Measurements from ENCODE around the gene MED8.
"Not testable (repeated sequence)": the region's sequence is repeated elsewhere in the genome, so short reads cannot be mapped to it uniquely, and the experiment has no call there.

MED8 gene

DNA sequence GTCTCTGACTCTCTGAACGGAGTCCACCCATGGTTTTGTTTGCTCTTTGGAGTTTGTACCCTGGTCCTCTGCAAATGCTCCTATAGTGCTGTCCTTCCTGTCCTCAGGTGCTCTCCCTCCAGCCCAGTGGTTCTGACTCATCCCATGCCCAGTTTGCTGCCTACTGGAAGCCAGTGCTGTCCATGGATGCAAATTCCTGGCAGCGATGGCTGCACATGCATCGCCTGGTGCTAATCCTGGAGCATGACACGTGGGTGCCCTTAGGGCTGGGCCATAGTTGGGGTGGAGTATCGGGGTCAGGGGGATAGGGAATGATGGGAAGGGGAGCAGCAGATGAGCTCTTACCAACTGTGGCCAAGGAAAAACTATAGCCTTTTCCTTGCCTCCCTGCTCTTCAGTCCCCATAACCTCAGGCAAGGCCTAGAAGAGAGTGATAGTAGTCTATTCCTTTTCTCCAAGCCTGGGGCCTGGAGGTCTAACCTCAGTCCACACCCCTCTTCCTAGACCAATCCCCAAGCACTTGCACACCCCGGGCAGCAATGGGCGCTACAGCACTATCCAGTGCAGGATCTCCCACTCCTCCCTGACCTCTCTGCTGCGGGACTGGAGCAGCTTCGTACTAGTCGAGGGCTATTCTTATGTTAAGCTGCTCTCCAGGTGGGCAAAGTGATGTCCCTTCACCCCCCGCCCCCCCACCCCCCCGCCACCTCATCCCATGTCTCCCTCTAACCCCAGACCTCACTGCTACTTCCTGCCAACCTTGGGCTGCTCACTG is 32.6 kb upstream of the MED8 start:
- no peak for DNase-seq

DNA sequence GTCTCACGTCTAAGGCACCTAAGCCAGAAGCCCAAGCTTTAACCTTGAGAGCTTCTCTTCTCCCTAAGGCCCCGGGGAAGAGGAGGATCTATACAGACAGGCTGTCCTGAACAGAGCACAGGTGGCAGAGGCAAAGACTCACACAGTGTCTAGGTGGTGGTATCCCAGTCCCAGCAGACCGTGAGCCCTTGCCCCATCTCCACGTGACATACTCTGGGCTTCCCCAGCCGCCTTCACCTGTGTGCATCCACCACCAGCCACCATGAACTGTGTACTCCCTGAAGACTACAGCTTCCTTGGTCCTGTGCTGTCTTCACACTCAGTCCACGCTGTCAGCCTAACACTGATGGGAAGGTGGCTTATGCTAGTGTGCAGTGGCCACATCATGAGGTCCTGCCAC is 31.8 kb upstream of the MED8 start:
- DNase-seq: no peak

- no peak for DNase-seq
These were observed 31.3 kb upstream of the MED8 start for GRCh38 chr1:43420874-43421273.

- no peak for DNase-seq
These were observed 30.2 kb upstream of the MED8 start for GRCh38 chr1:43419627-43420425.

GRCh38 chr1:43418858-43419257 is 29.3 kb upstream of the MED8 start:
- no peak for DNase-seq

- no peak for DNase-seq
These were observed 26.3 kb upstream of the MED8 start for GRCh38 chr1:43415901-43416300.

DNA sequence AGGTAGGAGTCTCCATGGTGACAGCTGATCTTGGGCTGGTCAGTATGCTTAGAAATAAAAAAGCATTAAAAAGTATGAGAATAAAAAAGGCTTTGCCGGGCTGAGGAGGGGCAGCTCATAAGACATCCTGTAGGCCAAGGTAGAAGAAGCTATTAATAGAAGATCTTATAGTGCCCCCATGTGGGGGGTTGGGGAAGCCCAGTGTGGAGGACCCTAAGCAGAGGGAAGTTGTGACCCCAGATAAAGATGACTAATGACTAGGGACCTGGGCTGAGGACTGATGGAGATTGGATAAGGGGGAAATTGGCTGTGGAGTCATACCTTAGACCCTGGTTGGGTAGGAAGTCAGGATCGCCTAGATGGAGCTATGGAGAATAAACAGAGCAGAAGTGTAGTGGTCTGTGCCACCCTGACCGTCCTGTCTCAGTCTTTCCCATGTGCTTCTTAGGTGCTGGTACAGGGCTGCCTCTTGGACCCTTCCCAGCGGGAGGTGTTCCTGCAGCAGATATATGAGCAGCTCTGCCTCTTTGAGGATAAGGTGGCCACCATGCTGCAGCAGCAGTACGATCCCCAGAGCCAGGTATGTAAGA is 25.1 kb upstream of the MED8 start:
- peak; percentile 56 for DNase-seq

- not testable (repeated sequence) for DNase-seq
These were observed 23.8 kb upstream of the MED8 start for GRCh38 chr1:43413426-43413825.

DNA sequence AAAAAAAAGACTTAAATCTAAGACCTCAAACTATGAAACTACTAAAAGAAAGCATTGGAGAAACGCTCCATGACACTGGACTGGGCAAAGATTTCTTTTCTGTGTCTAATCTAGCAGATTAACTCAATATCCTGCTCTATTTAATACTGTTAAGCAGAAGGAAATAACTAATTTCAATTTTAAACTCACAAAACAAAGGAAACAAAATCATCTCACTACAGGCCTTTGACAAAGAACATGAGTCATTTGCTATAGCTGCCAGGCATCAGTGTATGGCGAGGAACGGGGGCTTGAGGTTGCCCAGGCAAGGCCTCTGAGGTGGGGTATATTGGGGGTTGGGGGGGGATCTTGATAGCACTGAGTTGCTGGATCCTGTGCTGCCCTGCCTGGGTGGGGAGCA is 21.0 kb upstream of the MED8 start:
- no peak for DNase-seq

GRCh38 chr1:43405876-43406234 is 16.3 kb upstream of the MED8 start:
- no peak for DNase-seq

DNA sequence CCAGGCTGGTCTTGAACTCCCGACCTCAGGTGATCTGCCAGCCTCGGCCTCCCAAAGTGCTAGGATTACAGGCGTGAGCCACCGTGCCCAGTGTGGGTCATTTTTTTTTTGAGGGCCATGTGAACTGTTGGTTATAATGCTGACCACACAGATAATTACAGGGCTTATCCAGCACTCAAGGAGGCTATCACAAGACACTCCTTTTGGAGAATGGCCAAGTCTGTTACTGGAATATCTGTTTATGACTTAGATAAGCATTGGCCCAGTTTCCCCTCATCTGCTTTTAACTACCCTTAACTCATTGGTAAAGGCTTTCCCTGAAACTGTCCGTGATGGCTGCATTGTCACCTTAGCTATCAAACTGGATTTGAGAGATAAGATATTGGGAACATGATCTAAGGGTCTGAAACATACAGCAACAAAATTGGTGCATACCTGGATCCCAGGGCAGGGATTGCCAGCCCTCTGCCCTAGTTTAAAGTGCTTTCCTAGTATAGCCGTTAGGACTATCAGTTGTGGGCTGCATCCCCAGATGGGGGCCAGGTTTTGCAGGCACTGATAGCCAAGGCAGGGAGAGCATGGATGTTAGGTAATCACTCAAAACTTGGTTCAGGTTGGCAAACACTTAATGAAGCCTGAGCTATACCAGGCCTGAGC is 15.7 kb upstream of the MED8 start:
- DNase-seq: no peak

- DNase-seq: no peak
These were observed 14.8 kb upstream of the MED8 start for GRCh38 chr1:43404353-43404752.

DNA sequence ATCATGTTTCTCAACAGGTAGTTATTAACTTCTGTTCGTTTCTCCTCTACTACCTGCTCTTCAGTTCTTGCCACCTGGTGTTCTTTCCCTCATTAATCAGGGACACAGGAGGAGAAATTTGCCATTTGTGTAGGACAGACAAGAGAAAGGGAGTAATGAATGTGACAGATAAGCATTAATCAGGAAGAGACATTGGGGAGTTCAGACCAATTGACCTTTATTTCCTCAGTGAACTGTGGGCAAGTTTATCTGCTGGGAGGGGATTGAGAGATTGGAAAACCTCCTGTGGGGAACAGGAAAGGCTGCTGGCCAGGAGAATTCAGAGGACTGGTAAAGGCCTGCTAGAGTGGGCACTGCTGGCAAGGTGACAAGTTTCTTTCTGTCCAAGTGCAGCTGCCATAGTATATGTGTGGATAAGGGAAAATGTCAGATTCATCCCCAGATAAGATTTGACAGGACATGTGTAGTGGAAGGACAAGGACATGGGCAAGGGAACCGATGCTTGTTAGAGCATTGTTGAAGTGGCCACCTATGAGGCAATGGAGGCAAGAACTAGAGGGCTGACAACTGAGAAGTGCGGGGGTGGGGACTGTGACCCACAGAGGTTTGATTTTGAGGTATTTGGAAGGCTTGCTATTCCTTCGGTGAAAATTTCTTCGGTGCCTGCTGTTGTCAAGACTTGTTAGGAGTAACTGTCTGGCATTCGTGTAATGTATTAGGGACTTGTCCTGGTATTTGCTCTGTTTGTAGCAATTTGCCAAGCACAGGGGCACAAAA is 12.7 kb upstream of the MED8 start:
- DNase-seq: no peak

DNA sequence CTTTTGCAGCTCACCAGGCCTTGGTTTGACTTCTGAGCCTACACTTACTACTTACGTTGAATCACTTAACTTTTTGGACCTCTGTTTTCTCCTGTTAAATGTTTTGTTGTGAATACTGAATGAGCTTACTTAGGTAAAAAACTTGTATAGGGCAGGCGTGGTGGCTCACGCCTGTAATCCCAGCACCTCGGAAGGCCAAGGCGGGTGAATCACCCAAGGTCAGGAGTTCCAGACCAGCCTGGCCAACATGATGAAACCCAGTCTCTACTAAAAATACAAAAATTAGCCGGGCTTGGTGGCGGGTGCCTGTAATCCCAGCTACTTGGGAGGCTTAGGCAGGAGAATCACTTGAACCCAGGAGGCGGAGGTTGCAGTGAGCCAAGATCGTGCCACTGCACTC is 10.8 kb upstream of the MED8 start:
- DNase-seq: not testable (repeated sequence)

GRCh38 chr1:43398227-43398626 is 8.6 kb upstream of the MED8 start:
- no peak for DNase-seq

GRCh38 chr1:43396059-43396458 is 6.5 kb upstream of the MED8 start:
- no peak for DNase-seq

- no peak for DNase-seq
These were observed 5.9 kb upstream of the MED8 start for GRCh38 chr1:43395523-43395922.

DNA sequence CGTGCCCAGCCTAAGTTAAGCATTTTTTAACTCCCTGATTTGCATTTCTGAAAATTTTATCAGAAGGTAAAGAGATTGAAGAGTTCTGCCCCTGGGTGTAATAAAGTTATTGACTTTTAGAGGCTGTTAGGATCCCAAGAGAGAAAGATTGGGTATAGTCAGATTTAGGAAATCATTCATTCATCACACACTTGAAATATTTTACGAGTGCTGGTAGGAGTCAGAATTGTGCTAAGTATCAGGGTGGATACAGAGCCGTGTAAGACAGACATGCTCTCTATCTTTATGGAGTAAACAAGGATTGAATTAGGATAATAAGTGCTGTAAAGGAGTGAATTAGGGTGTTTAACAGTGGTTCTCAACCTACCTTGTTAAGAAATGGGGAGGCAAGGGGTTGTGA is 3.1 kb upstream of the MED8 start:
- DNase-seq: no peak

GRCh38 chr1:43388613-43389012 is 987 bp downstream of the MED8 start:
- no peak for DNase-seq

DNA sequence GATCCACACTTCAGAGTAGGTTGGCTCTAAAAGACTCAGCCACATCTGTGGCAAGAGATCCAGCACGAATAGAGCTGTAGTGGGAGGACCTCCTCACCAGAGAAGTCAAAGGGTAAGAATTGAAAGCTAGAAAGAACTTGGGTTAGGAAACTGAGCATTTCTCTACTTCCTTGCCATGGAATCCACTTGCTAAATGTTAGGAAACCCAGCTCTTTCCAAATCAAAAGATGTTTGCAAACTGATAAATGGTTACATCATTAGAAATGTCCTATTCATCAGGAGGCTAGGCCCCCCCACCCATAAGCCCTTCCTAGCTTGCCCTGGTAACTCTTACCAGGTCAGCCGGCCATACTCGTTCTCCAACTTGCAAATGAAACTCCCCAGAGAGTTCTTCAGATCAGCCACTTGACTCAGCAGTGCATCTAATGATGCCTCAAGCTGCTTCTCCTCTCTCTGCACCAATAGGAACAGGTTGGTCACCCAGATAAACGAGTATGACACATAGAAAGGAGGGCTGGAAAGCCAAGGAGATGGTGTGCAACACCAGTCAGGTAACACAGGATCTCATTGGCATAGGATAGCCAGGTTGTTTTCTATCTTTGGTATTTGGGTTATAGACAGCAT is 1.5 kb downstream of the MED8 start:
- no peak for DNase-seq

GRCh38 chr1:43386676-43387075 is 2.9 kb downstream of the MED8 start:
- DNase-seq: no peak

GRCh38 chr1:43383449-43383848 is 6.2 kb downstream of the MED8 start:
- DNase-seq: no peak
